HUES6 (cell line): ENCODE results near the gene RHOV.

Experiments used
- H3K27ac ChIP-seq: 2 replicates; pipeline ENCODE4 v1.7.0; 2013; ENCODE audit warnings: low read depth, mild to moderate bottlenecking, low read length, inconsistent platforms
- H3K27me3 ChIP-seq: 2 replicates; pipeline ENCODE4 v1.6.1; 2013; ENCODE audit warnings: low read length; ENCODE audit not compliant: control insufficient read depth, insufficient read depth
- H3K36me3 ChIP-seq: 2 replicates; pipeline ENCODE4 v1.6.1; 2013; ENCODE audit warnings: low read length; ENCODE audit not compliant: control insufficient read depth, insufficient read depth
- H3K4me1 ChIP-seq: 2 replicates; pipeline ENCODE4 v1.6.1; 2013; ENCODE audit warnings: low read length; ENCODE audit not compliant: control insufficient read depth, insufficient read depth
- H3K4me3 ChIP-seq: 2 replicates; pipeline ENCODE4 v1.5.1; 2013; ENCODE audit warnings: low read depth, low read length
- H3K9ac ChIP-seq: one replicate; pipeline ENCODE4 v1.6.1; 2013; ENCODE audit warnings: mild to moderate bottlenecking, low read length
- H3K9me3 ChIP-seq: 2 replicates; pipeline ENCODE4 v1.6.1; 2013; ENCODE audit warnings: low read depth, low read length; ENCODE audit not compliant: control insufficient read depth, insufficient read depth

Gene RHOV

GRCh38 chr15:40826423-40827075, 47.5 kb downstream of the RHOV start:
- H3K36me3 ChIP-seq: no peaks in the 10 kb centered on the region
- no peak overlapping the region for H3K9ac ChIP-seq

GRCh38 chr15:40825661-40826422, 48.2 kb downstream of the RHOV start:
- Histone ChIP-seq H3K4me3 (no peak overlapping the region), H3K4me1 (peaks cover 4% of the 10 kb centered on the region; the same call in 1 of the 2 replicates), H3K9ac (no peak overlapping the region), H3K9me3 (no peaks in the 10 kb centered on the region), H3K27me3 (no peaks in the 10 kb centered on the region), H3K27ac (no peak overlapping the region), H3K36me3 (no peaks in the 10 kb centered on the region)

More at GRCh38 chr15:40826423-40827075, 47.5 kb downstream of the RHOV start:
- no peaks in the 10 kb centered on the region for H3K9me3 ChIP-seq
- H3K4me3 ChIP-seq: no peak overlapping the region
- no peaks in the 10 kb centered on the region for H3K27me3 ChIP-seq
- H3K27ac ChIP-seq: no peak overlapping the region
- peaks cover 4% of the 10 kb centered on the region; the same call in 1 of the 2 replicates for H3K4me1 ChIP-seq

GRCh38 chr15:40823572-40824343, 50.3 kb downstream of the RHOV start:
- Histone ChIP-seq H3K4me3 (no peak overlapping the region), H3K27me3 (no peaks in the 10 kb centered on the region), H3K9me3 (no peaks in the 10 kb centered on the region), H3K9ac (no peak overlapping the region), H3K27ac (no peak overlapping the region), H3K4me1 (no peaks in the 10 kb centered on the region), H3K36me3 (no peaks in the 10 kb centered on the region)
